ENCODE measurements around the gene CHRND.

Gene CHRND

DNA sequence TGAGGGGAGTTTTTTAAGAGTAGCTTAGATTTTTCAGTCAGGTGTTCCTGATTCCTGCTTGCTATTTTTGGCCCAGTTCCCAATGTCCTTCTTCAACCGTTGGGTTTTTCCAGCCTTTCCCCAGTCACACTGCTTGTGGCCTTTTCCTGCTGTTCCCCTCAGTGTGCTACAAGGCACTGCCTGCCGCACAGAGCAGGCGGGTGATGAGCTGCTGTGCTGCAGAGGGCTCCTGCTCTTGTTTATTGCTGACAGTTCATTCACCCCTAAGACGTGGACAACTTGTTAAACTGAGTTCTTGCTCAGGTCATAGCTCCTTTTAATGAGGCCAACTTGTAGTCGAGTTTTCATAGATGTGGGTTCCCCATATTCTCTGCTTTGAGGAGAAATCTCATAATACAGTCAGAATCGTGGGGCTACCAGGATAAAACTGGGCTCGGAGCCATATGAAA lies 45.1 kb downstream of the CHRND start:
- Histone ChIP-seq H3K4me3 (replicated peaks; ENCODE audit: low read depth, low read length) (no peak overlapping the region), H3K36me3 (ENCODE audit: control insufficient read depth, insufficient read depth, low read length) (peaks cover 39% of the 10 kb centered on the region), H3K27me3 (replicated peaks; ENCODE audit: control insufficient read depth, insufficient read depth, low read length) (no peaks in the 10 kb centered on the region)
- no peak for DNase-seq (ENCODE audit: extremely low read depth, insufficient read length)
- TF ChIP-seq, protein P1, sequence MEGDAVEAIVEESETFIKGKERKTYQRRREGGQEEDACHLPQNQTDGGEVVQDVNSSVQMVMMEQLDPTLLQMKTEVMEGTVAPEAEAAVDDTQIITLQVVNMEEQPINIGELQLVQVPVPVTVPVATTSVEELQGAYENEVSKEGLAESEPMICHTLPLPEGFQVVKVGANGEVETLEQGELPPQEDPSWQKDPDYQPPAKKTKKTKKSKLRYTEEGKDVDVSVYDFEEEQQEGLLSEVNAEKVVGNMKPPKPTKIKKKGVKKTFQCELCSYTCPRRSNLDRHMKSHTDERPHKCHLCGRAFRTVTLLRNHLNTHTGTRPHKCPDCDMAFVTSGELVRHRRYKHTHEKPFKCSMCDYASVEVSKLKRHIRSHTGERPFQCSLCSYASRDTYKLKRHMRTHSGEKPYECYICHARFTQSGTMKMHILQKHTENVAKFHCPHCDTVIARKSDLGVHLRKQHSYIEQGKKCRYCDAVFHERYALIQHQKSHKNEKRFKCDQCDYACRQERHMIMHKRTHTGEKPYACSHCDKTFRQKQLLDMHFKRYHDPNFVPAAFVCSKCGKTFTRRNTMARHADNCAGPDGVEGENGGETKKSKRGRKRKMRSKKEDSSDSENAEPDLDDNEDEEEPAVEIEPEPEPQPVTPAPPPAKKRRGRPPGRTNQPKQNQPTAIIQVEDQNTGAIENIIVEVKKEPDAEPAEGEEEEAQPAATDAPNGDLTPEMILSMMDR (IDR thresholded peaks at IDR 0.05; ENCODE audit: insufficient read depth, low read length, poor library complexity, severe bottlenecking) = no peak

DNA sequence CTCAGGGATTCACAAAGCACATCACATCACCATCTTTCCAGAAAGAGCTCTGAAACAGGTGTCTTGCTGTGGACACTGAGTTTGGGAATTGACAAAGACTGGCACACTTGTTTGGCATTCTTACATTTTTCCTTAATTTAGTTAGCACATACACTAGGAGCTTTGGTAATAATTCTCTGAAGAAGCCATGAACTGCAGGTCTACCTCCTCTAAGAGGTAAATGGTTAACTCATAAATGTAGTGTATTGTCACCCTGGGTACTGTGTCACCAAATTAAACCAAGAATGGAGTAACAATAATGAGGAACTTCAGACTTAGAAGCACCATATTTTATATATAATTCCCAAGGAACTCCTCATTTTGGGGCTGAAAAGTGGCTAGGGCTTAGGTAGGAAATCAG lies 47.1 kb downstream of the CHRND start:
- DNase-seq (ENCODE audit: extremely low read depth, insufficient read length) = no peak
- TF ChIP-seq, protein P1 (IDR thresholded peaks at IDR 0.05; ENCODE audit: insufficient read depth, low read length, poor library complexity, severe bottlenecking) = no peak
- peaks cover 38% of the 10 kb centered on the region for H3K36me3 ChIP-seq (ENCODE audit: control insufficient read depth, insufficient read depth, low read length)
- H3K4me3 ChIP-seq (replicated peaks; ENCODE audit: low read depth, low read length) = no peak overlapping the region
- H3K27me3 ChIP-seq (replicated peaks; ENCODE audit: control insufficient read depth, insufficient read depth, low read length) = no peaks in the 10 kb centered on the region

DNA sequence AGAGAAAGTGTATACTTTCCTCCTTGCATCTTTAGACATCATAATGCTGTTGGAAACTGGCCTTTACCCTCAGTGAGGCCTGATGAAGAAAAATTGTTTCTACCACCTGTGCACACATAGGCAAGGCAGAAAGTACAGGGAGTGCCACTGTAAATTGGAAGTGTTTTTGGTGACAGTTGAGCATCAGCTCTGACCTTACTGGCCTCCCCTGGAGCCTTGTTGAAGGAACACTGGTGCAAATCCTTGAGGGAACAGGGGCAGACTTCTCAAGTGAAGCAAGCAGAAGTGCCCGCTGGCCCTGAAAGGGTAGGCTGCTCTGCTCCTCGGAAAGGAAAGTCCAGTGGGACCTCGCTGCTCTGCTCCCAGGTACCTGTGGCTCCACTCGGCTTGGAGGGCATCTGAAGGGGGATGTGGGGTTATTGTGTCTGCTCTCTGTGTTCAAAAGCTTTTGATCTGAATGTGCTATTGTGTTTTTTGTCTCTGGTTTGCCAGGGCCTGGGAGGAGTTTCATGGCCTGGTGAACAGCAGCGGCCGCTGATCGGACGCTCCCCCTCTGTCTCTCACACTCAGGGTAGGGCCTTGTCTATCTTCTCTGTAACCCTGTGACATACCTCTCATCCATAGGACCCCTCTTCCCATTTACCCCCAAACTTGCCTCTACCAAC lies 47.9 kb downstream of the CHRND start:
- TF ChIP-seq, protein P1 (IDR thresholded peaks at IDR 0.05; ENCODE audit: insufficient read depth, low read length, poor library complexity, severe bottlenecking) = no peak
- H3K36me3 ChIP-seq (ENCODE audit: control insufficient read depth, insufficient read depth, low read length) = peaks cover 35% of the 10 kb centered on the region
- no peaks in the 10 kb centered on the region for H3K27me3 ChIP-seq (replicated peaks; ENCODE audit: control insufficient read depth, insufficient read depth, low read length)
- H3K4me3 ChIP-seq (replicated peaks; ENCODE audit: low read depth, low read length) = no peak overlapping the region
- no peak for DNase-seq (ENCODE audit: extremely low read depth, insufficient read length)

DNA sequence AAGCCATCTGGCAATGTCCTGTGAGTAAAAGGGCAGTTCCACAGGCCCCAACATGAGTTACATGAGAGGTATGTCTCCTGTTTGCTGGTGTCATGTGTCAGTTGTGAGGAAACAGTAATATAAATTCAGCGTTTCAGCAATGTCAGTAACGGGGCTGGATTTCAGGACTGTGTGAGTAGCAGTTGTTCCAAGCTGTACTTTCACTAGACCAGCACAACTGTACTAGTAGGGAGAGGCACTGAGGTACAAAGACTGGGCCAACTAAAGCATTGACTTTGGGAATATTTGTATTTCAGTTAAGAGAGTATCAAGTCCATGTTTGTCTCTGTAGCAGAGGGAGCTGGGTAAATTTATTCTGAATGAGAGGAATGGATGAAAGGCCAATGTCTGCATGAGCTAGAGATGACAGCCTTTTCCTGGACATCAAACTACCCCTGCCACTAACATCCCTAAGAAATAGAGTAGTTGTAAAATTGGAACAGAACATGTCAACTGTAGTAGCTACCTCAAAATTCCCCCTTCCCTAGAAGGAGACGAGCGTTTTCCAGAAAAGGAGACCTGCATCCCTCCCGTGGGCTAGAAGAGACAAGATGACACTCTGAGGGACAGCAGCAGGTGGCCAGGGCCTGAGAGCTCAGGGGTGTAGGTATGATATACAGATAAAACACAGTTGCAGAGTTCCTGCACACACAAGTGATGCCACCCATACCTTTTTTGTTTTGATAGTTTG lies 48.9 kb downstream of the CHRND start:
- TF ChIP-seq, protein P1 (IDR thresholded peaks at IDR 0.05; ENCODE audit: insufficient read depth, low read length, poor library complexity, severe bottlenecking) = no peak

GRCh38 chr2:232575404-232575746 lies 49.4 kb downstream of the CHRND start:
- H3K27me3 ChIP-seq (replicated peaks; ENCODE audit: control insufficient read depth, insufficient read depth, low read length) = no peaks in the 10 kb centered on the region
- H3K4me3 ChIP-seq (replicated peaks; ENCODE audit: low read depth, low read length) = no peak overlapping the region
- peaks cover 26% of the 10 kb centered on the region for H3K36me3 ChIP-seq (ENCODE audit: control insufficient read depth, insufficient read depth, low read length)
- TF ChIP-seq, protein P1 (IDR thresholded peaks at IDR 0.05; ENCODE audit: insufficient read depth, low read length, poor library complexity, severe bottlenecking) = no peak
- DNase-seq (ENCODE audit: extremely low read depth, insufficient read length) = no peak

More for the DNA sequence above, 48.9 kb downstream of the CHRND start:
- DNase-seq (ENCODE audit: extremely low read depth, insufficient read length) = no peak
- no peak overlapping the region for H3K4me3 ChIP-seq (replicated peaks; ENCODE audit: low read depth, low read length)
- no peaks in the 10 kb centered on the region for H3K27me3 ChIP-seq (replicated peaks; ENCODE audit: control insufficient read depth, insufficient read depth, low read length)
- peaks cover 28% of the 10 kb centered on the region for H3K36me3 ChIP-seq (ENCODE audit: control insufficient read depth, insufficient read depth, low read length)

Measured in GM06990 (cell line).